Suprapubic skin (tissue), 4 donors: ENCODE results near the gene EPGN.

Experiments
- EP300 ChIP-seq: sonication (generic); formaldehyde crosslinking; IDR thresholded peaks from one replicate; pipeline ENCODE4 v1.6.1; 2017; ENCODE audit warnings: antibody characterized with exemption
- POLR2AphosphoS5 ChIP-seq, 3 donors: sonication (generic); formaldehyde crosslinking; IDR thresholded peaks; one replicate each; pipeline ENCODE4 v1.6.1; 2017; ENCODE audit warnings: antibody characterized with exemption in 3 of 3
- TF ChIP-seq, protein P1 (sequence below), 2 donors: fragments of 200-600 bp in 1 of 2; fragments of 450-650 bp in 1 of 2; sonication (generic) in 1 of 2; IDR thresholded peaks; one replicate each; pipeline ENCODE4 v1.5.1; 2016 to 2019; ENCODE audit warnings: antibody characterized with exemption in 2 of 2, mild to moderate bottlenecking in 1 of 2, moderate library complexity in 1 of 2

DNA sequence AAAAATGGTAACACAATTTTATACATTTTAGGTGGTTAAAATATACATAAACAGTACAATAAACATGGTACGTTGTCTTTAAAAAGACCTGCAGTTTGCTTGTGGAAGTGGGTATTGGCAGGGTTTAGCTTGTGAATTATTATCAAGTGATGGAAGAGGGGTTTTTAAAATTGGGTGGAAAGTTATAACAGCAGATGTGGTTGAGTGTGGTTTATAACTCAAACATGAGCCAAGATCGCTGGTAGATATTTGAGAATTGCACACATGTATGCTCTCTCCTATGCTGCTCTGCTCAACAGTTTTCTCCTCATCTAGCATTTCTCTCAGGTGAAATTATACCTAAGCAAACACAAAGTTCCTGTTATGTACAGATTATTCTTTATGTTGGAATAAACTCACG lies 14.0 kb downstream of the EPGN start:
- TF ChIP-seq, protein P1, sequence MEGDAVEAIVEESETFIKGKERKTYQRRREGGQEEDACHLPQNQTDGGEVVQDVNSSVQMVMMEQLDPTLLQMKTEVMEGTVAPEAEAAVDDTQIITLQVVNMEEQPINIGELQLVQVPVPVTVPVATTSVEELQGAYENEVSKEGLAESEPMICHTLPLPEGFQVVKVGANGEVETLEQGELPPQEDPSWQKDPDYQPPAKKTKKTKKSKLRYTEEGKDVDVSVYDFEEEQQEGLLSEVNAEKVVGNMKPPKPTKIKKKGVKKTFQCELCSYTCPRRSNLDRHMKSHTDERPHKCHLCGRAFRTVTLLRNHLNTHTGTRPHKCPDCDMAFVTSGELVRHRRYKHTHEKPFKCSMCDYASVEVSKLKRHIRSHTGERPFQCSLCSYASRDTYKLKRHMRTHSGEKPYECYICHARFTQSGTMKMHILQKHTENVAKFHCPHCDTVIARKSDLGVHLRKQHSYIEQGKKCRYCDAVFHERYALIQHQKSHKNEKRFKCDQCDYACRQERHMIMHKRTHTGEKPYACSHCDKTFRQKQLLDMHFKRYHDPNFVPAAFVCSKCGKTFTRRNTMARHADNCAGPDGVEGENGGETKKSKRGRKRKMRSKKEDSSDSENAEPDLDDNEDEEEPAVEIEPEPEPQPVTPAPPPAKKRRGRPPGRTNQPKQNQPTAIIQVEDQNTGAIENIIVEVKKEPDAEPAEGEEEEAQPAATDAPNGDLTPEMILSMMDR (IDR thresholded peaks at IDR 0.05), result no peak
- TF ChIP-seq EP300 (no peak), POLR2AphosphoS5 (IDR thresholded peaks at IDR 0.05) (no peak)
